GM19043 (cell line): ENCODE measurements around the gene RETREG2.

Experiments used
- ATAC-seq: cut with Tn5 transposase; IDR thresholded peaks from one replicate; pipeline ENCODE4 v1.9.1; 2021; ENCODE audit warnings: low read depth; ENCODE audit not compliant: unreplicated experiment

The RETREG2 gene

GRCh38 chr2:219168526-219168925 lies 9.5 kb upstream of the RETREG2 start:
- no peak for ATAC-seq

- no peak for ATAC-seq
Observed at GRCh38 chr2:219168932-219169331, 9.1 kb upstream of the RETREG2 start.

GRCh38 chr2:219169930-219170654 lies 8.0 kb upstream of the RETREG2 start, which contains the start of gene SLC23A3:
Gene SLC23A3, minus strand, starts transcription at chr2:219170029. Its CDS starts 45 bp downstream, at chr2:219169984.
- no peak for ATAC-seq

GRCh38 chr2:219171231-219171651 lies 6.8 kb upstream of the RETREG2 start:
- ATAC-seq = no peak

GRCh38 chr2:219172231-219173154 lies 5.6 kb upstream of the RETREG2 start:
- ATAC-seq = no peak

GRCh38 chr2:219173176-219173575 lies 4.9 kb upstream of the RETREG2 start:
- ATAC-seq = no peak

GRCh38 chr2:219174146-219174545 lies 3.9 kb upstream of the RETREG2 start:
- ATAC-seq = no peak

- no peak for ATAC-seq
Observed at GRCh38 chr2:219174801-219175200, 3.3 kb upstream of the RETREG2 start.

- ATAC-seq = no peak
Observed at GRCh38 chr2:219175486-219175885, 2.6 kb upstream of the RETREG2 start.

GRCh38 chr2:219175928-219176817 lies 1.9 kb upstream of the RETREG2 start:
- peak; percentile 24 for ATAC-seq

- peak; percentile 68 for ATAC-seq
Observed at GRCh38 chr2:219176818-219177551, 1.1 kb upstream of the RETREG2 start, which contains the start of gene CNPPD1. Gene CNPPD1, minus strand, starts transcription at chr2:219176925. Its CDS starts 97 bp downstream, at chr2:219176828.

GRCh38 chr2:219178377-219179175 lies 501 bp downstream of the RETREG2 start:
- ATAC-seq = peak; percentile 3

- ATAC-seq = no peak
Observed at GRCh38 chr2:219179601-219180465, 1.8 kb downstream of the RETREG2 start.

- ATAC-seq = no peak
Observed at GRCh38 chr2:219180961-219181360, 2.9 kb downstream of the RETREG2 start.

GRCh38 chr2:219181531-219181930 lies 3.5 kb downstream of the RETREG2 start:
- no peak for ATAC-seq

GRCh38 chr2:219182331-219183150 lies 4.5 kb downstream of the RETREG2 start:
- no peak for ATAC-seq

- no peak for ATAC-seq
Observed at GRCh38 chr2:219183151-219183772, 5.2 kb downstream of the RETREG2 start.
